Occipital lobe (tissue), 2 donors: ENCODE results near the gene BAHCC1. TPM values are rescaled to one million over a fixed set of nuclear protein-coding genes. Genes with fewer than 3 reads are reported as not detected.
"Not testable (repeated sequence)": the region's sequence is repeated elsewhere in the genome, so short reads cannot be mapped to it uniquely, and the experiment has no call there.

ENCODE experiments used
- DNase-seq: peaks from one replicate; lab custom pipeline; 2025; lab: John Stamatoyannopoulos, UW
- total RNA-seq: library from RNA; depleted of rRNA; stranded (reverse); fragments of >200 nt; gene quantifications from one replicate; pipeline ENCODE4 v1.2.3, GENCODE V29; 2014

The BAHCC1 gene
- total RNA-seq, 1 donor from 2014 or later, result 7.6 TPM

DNA sequence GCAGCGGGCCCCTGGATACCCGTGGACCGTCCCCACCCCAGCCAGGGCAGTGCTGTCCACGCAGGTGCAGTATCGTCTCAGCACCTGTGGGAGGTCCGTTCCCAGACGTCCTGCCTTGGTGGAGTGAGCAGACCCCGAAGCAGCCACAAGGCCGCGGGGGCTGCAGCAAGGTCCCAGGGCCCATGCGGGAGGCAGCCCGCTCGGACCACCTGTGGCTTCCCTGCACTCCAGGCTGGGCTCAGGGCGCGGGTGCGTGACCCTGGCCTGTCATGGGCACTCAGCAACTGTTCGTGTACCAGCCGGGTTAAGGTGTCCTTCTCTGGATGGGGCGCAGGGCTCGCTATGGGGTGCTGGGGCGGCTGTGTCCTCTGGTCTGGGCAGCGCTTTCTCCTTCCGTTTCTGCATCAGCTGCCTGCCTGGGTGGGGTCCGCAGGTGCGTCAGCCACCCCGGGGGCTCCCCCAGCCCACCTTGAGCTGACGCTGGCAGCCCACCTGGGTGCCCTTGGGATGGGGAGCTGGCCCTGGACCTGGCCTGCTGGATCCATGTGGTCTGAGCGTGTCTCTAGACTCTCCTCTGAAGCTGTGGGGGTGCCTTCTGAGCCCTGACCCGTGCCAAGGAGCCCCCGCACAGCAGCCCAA lies 18.4 kb downstream of the BAHCC1 start:
- no peak for DNase-seq

DNA sequence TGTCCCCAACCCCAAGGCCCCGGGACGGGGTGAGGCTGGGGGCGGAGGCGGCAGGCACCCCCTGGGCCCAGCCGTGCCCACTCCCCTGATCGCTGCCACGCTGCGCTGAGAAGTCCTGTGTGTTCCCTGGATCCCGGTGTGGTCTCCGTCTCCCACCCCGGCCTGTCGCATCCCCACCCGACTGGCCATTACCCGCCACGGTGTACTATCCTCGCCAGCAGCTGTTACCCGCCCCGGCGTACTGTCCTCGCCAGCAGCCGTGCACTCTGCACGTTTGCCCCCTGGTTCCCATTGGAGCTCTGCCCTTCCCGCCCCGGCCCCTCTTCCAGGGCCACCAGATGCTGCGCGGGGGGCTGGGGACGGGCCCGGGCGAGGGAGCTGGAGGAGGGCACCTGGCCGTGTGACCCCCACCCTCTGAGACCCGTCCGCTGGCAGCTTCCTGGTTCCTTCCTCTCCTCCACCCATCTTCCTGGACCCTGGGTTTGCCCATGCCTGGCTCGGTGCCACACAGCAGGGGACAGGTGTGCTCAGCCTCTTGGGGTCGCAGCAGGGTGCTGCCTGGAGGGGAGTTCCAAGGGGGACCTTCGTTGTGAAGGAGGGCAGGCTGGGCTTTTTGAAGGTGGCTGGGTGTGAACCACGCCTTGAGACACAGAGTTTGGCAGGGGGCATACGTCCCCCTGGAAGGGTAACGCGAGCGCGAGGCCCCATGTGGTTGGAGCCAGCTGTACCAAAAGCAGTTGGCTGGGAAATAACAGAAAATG lies 19.7 kb downstream of the BAHCC1 start:
- DNase-seq, result no peak

DNA sequence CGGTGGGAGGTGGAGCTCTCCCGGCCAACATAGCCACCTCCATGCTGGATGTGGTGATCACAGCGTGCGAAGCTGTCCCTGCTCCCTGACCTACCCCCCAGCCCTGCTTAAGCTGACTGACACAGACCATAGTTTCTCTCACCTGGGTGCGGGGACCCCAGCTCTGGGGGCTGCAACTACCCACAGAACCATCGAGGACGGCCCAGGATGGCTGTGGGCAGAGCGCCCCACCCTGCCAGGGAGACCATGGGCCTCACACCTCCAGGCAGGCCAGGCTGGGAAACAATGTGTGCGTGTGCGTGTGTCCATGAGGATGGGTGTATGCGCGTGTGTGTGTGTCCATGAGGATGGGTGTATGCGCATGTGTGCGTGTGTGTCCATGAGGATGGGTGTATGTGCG lies 20.4 kb downstream of the BAHCC1 start:
- no peak for DNase-seq

DNA sequence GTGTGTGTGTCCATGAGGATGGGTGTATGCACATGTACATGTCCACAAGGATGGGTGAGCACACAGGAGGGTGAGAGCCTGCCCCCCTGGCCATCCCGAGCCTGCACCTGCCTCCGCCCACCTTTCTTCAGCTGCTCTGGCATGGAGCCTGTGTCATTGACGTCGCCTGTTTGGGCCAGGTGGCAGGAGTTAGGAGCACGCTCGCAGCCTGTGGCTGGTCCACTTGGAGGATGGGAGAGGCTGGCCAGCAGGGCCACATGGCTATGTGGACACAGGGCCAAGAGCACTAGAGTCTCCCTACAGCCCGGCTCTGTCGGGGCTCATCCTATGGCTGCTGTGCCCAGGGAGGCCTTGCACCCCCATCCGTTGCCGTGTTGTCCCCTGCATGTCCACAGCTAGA lies 21.4 kb downstream of the BAHCC1 start:
- DNase-seq, result no peak

DNA sequence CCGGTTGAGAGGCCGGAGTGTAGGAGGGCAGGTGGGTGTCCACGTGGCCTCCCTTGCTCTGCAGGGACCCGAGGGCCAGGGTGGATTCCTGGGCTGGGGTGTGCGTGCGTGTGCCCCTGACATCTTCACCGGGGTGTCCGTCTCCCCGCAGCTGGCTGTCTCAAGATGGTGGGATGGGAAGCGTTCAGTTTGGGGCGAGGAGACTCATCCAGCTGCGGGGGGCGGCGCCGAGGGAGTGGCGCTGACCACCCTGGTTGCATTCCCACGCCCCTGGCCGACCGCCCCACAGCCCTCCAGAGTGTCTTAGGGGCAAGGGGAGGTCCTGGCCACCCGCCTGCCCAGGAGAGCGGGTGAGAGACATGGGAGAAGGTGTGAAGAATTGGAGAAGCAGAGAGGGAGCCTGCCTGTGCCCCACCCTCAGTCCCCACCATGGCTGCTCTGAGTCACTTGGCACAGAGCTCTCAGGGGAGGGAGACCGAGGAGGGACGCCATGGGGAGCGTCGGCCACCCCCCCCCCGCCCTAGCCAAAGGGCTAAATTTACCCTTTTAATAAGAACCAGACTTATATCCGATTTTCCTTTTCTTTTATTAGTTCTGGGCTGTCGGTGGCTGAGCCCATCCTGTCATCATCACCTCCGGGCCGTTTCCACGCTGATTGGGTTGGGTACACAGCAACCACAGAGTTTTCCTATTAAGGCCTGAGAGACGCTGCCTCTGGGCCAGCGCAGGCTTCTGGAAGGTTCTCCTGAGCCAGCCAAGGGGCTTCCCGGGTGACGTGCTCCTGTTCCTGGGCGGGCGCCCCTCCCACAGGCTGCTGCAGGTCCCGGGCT lies 22.0 kb downstream of the BAHCC1 start:
- DNase-seq, result no peak

DNA sequence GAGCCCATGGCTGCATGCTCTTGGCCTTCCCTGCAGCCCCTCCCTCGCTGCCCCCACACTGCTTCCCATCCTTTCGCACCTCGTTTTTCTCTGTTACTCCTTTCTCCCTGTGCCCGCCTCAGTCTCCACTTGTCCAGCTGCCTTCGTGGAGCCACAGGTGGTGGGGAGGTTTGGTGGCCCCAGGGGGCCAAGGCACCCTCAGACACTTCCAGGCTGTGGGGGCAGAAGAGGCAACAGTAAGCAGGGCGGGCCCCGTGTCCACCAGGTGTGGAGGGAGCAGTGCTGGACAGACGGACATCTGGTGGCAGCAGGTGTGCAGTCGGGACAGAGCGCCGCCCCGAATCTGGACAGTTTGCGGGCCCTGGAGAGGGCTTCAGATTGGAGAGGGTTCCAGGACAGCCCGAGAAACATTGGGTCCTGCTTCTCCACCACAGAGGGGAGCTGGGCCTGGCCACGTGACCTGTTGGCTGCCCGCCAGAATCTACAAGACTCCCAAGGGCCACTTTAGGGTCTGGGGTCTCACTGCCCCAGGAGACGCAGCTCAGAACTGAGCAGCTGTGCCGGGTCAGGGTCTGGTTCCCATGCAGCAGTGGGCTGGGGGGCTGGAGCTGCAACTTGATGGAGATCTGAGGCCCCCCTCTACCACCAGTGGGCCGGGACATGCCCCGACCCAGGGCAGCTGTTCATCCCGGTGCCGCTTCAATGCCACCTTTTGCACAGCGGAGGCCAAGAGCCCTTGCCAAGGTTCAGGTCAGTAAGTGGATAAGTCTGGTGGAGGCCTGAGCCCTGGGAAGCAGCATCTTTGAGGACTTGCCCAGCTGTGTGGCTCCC lies 22.8 kb downstream of the BAHCC1 start:
- no peak for DNase-seq

DNA sequence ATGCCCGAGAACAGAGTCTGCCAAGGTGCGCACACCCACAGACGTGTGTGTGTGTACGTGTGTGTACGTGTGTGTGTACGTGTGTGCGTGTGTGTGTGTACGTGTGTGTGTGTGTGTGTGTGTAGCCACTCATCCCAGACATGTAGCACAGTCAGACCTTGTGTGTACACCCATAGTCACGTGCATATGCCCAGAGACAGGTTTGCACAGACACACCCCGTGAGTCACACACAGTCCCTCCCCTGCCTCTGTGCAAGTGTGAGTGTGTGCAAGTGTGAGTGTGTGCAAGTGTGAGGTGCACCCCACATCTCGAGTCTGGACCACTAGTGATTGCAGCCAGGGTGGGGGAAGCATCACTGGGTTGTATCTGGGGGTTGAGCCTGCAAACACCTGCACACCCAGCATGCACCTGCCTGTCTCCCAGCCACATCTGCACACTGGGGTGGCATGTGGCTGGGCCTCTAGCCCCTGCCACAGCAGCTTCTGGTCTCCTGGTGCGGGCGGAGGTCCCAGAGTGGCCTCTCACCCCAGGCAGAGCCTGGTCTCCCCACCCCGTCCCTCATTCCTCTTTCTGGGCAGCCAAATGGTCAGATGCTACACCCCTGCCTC lies 23.6 kb downstream of the BAHCC1 start:
- no peak for DNase-seq

DNA sequence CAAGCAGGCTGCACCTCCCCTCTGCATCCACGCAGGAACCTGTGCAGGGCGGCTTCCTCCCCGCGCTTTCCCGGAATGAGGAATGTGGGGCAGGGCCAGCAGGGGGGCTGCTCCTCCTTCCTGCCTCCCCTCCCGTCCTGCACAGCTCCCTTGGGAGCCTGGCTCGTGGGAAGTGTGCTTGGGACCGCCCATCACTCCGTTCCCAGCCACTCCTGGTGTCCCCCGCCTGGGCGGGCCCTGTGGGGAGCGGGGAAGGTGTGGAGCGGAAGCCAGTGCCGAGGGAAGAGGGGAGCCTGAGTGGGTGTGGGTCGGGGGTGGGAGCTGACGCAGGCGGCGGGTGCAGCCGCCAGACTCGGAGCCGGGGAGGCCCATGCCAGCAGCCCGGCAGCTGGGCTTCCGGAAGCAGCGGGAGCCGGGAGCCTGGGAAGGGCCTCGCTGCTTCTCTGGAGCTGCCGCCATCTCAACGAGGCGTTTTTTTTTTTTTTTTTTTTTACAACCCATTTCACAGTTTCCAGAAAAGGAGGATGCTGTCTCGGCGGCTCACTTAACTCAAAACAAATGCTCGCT lies 24.1 kb downstream of the BAHCC1 start:
- DNase-seq, result peak; percentile 74

DNA sequence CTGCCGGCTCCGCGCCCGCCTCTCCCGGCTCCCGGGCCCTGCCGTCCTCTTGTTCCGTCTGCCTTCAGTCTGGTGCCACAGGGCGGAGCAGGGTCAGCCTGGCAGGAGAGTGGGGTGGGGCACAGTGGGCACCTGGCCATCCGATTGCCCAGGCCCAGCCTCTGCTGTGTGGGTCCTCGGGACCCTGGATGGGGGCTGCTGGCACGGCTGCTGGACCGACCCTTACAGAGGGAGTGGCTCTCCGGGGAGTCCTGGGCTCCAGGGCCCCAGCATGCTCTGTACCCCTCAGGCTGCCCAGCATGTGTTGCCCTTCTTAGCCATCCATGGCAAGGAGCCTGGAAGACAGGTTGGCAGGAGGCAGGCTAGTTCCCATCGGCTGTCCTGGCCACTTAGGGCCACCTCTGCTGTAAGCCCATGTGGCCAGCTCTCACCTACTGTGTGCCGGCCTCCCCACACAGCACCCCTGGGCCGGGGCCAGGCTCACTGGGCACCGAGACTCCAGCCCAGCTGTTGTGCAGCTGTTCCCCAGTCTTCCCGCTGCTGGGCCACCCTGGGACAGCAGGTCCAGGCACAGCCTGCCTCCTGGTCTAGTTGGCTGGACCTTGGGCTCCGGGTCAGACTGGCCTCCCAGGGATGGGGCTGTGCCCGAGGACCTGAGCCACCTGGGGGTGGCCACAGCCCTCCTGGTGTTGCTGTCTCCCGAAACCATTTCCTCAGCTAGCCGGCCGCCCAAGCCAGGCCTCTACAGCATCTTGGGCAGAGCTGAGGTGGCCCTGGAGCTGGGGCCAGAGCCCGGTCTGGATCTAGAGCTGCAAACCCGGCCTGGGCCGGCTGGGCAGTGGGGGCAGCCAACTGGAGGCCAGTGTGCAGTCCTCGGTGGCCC lies 24.9 kb downstream of the BAHCC1 start:
- DNase-seq, result no peak

DNA sequence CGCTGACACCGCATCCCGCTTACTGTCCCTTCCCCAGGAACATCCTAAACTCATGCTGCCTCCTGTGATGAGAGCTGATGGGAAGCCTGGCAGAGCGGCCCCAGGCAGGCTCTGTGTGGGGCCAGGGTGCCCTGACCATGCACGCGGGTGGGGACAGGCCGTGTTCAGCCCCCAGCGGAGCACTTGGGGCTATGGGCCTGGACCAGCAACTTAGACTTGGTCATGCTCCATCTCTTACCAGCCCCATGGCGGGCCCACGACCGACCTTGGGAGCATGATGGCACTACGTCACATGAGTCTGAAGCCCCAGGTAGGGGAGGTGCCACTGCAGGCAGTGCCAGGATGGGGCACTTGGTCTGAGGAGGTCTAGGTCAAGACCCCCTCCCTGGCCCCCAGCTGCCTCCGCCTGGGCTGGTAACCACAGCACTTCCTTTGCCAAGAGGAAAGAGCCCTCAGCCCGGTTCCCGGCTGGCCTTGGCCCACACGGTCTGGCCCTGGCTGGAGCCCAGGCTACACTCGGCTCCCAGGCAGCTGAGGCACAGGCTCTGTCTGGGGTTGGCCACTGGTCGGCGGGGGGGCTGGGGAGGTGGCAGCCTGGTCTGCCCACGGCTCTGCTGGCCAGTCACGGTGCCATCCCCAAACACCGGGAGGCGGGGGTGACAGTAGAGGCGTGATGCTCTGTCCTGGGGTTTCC lies 25.7 kb downstream of the BAHCC1 start:
- DNase-seq, result peak; percentile 71

DNA sequence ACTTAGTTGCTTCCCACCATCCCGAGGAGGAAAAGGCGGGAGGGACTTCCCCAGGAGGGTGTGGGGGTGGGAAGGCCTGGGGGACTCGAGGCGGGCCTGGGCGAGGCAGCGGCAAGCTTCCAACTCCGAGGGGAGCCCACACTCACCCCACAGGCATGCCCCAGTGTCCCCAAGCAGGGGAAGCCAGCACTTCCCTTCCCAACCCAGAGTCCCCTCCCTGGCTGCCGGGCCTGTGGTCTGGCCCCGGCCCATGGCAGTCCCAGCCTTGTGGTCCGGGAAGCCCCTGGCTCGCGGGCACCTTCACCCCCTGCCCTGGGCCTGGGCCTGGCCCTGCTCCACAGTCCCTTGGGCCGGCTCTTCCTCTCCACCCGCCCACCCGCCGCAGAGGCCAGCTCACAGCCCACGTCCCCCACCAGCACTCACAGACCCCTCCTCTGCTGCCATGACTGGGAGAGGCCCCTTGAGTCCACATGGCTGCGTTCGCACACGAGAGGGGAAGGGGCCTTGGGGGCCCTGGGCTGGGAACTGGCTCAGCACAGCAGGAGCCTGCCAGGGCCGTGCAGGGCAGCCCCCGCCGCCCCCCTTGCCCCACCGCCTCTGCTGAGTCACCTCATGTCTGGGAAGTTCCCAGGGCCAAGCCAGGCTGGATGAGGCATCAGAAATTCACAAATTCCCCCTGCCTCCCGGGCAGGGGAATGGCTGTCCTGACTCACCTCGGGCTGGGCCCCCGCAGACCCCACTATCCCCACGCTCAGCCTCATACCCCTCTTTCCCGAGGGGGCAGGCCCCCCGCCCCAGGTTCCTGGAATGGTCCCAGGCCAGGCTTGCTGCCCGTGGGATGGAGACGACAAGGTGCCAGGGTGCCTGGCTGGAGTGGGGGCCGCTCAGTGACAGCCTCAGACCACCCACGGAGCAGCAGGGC lies 27.8 kb downstream of the BAHCC1 start:
- no peak for DNase-seq

DNA sequence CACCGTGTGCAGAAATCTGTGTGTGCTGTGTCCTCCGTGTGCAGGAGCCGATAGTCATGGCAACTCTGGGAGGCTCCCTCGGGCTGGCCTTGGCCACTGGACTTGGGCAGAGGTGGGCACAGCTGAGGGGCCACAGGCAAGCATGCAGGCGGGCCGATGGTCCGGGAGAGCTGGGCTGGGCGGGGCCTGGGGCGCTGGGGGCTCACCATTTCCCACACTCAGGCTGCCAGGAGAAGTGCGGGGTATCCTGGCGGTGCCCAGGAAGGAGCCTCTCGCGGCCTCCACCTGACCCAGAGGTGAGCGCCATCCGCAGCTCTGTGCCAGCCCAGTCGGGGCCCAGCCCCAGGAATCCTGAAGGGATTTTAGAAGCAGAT lies 28.4 kb downstream of the BAHCC1 start:
- DNase-seq, result no peak

DNA sequence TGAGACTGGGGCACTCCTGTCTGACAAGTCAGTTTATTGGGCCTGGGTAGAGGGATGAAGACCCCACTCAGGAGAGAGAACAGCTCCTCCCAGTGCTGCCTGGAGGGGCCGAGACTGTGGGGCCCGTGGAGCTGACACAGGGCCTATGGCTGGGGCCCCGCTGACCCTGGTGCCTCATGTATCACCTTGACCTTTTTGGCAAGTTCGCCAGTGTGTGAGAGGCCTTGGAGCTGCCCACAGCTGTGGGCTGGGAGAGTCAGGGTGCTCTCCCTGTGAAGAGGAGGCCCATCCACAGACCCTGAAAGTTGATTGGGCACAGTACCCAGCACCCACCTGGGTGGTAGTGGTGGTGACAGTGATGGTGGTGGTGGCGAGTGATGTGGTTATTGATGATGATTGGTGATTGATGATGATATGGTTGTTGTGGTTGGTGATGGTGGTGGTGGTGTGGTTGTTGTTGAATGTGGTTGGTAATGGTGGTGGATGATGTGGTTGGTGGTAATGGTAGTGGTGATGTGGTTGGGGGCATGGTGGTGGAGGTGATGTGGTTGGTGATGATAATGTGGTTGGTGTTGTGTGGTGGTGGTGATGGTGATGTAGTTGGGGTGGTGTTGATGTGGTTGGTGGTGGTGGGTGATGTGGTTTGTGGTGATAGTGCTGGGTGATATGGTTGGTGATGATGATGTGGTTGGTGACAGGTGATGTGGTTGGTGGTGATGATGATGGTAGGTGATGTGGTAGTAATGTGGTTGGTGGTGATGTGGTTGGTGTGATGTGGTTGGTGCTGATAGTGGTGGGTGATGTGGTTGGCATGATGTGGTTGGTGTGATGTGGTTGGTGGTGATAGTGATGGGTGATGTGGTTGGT lies 29.1 kb downstream of the BAHCC1 start:
- no peak for DNase-seq

DNA sequence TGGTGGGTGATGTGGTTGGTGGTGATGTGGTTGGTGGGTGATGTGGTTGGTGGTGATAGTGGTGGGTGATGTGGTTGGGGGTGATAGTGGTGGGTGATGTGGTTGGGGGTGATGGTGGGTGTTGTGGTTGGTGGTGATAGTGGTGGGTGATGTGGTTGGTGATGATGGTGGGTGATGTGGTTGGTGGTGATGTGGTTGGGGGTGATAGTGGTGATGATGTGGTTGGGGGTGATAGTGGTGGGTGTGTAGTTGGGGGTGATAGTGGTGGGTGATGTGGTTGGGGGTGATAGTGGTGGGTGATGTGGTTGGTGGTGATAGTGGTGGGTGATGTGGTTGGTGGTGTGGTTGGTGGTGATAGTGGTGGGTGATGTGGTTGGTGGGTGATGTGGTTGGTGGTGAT lies 29.8 kb downstream of the BAHCC1 start:
- DNase-seq, result not testable (repeated sequence)

DNA sequence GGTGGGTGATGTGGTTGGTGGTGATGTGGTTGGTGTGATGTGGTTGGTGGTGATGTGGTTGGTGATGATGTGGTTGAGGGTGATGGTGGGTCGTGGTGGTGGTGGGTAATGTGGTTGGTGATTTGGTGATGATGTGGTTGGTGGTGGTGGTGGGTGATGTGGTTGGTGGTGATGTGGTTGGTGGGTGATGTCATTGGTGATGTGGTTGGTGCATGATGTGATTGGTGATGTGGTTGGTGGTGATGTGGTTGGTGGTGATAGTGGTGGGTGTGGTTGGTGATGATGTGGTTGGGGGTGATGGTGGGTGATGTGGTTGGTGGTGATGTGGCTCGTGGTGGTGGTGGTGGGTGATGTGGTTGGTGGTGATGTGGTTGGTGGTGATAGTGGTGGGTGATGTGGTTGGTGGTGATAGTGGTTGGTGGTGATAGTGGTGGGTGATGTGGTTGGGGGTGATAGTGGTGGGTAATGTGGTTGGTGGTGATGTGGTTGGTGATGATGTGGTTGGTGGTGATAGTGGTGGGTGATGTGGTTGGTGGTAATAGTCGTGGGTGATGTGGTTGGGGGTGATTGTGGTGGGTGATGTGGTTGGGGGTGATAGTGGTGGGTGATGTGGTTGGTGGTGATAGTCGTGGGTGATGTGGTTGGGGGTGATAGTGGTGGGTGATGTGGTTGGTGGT lies 30.6 kb downstream of the BAHCC1 start:
- DNase-seq, result not testable (repeated sequence)

DNA sequence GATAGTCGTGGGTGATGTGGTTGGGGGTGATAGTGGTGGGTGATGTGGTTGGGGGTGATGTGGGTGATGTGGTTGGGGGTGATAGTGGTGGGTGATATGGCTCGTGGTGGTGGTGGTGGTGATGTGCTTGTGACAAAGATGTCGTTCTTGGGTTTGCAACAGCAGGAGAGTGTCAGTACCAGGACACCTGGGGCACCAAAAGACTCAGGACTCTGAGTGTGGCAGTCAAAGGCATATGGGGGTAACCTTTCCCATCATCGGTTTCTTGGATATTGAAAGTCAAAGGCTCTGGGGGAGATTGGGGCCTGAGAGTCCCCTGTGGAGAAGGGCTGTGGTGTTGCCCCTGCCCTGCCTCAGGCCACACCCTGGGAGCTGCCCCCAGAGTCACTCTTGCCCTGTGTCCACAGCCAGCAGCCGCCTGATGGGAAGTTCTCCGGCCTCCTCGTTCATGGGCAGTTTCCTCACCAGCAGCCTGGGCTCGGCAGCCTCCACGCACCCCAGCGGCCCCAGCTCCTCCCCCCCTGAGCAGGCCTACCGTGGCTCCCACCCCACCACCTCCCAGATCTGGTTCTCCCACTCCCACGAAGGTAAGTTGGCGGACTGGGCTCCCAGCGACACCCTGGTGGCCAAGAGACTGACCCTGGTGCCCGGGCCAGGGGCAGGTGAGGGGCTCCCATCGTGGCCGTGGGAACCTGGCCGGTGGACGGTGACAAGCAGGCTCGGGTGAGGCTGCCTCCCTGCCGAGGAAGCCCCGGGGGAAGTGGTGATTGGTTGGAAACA lies 31.3 kb downstream of the BAHCC1 start:
- no peak for DNase-seq
